Suprapubic skin (tissue), 4 donors: ENCODE results near the gene TCF12. TPM values are rescaled to one million over a fixed set of nuclear protein-coding genes. Genes with fewer than 3 reads are reported as not detected.

Experiments used
- DNase-seq, 2 donors: peaks; one replicate each; pipeline ENCODE4 v3.0.0-alpha.2; 2019; ENCODE audit warnings: low spot score in 2 of 2
- H3K27ac ChIP-seq: fragments of 200-600 bp; sonication (generic); one replicate; pipeline ENCODE4 v1.5.1; 2019
- H3K27me3 ChIP-seq: fragments of 200-600 bp; sonication (generic); one replicate; pipeline ENCODE4 v1.5.1; 2019
- H3K36me3 ChIP-seq: fragments of 200-600 bp; sonication (generic); one replicate; pipeline ENCODE4 v1.5.1; 2019
- H3K4me1 ChIP-seq: fragments of 200-600 bp; sonication (generic); one replicate; pipeline ENCODE4 v1.5.1; 2019
- H3K4me3 ChIP-seq: fragments of 200-600 bp; sonication (generic); one replicate; pipeline ENCODE4 v1.5.1; 2019; ENCODE audit warnings: mild to moderate bottlenecking
- H3K9me3 ChIP-seq: fragments of 200-600 bp; sonication (generic); one replicate; pipeline ENCODE4 v1.5.1; 2019
- EP300 ChIP-seq: sonication (generic); formaldehyde crosslinking; IDR thresholded peaks from one replicate; pipeline ENCODE4 v1.6.1; 2017; ENCODE audit warnings: antibody characterized with exemption
- POLR2A ChIP-seq, 2 donors: fragments of 450-650 bp; IDR thresholded peaks; one replicate each; pipeline ENCODE4 v1.6.1; 2017; ENCODE audit warnings: antibody characterized with exemption in 2 of 2, mild to moderate bottlenecking in 2 of 2, moderate library complexity in 2 of 2
- POLR2AphosphoS5 ChIP-seq, 3 donors: sonication (generic); formaldehyde crosslinking; IDR thresholded peaks; one replicate each; pipeline ENCODE4 v1.6.1; 2017; ENCODE audit warnings: antibody characterized with exemption in 3 of 3
- WGBS: methylation state at CpG from one replicate; pipeline ENCODE4 v1.1.5; 2018; 5-methylcytosine and 5-hydroxymethylcytosine counted together
- total RNA-seq, 4 donors: library from RNA; depleted of rRNA; stranded (reverse); fragments of >200 nt; gene quantifications; one replicate each; pipeline ENCODE4 v1.1.0, GENCODE V29; 2016
- TF ChIP-seq, protein P1 (sequence below), 2 donors: fragments of 200-600 bp in 1 of 2; fragments of 450-650 bp in 1 of 2; sonication (generic) in 1 of 2; IDR thresholded peaks; one replicate each; pipeline ENCODE4 v1.5.1; 2016 to 2019; ENCODE audit warnings: antibody characterized with exemption in 2 of 2, mild to moderate bottlenecking in 1 of 2, moderate library complexity in 1 of 2

The TCF12 gene
- total RNA-seq, 4 donors from 2014 or later = 91.3 to 118 (median 105) TPM

DNA sequence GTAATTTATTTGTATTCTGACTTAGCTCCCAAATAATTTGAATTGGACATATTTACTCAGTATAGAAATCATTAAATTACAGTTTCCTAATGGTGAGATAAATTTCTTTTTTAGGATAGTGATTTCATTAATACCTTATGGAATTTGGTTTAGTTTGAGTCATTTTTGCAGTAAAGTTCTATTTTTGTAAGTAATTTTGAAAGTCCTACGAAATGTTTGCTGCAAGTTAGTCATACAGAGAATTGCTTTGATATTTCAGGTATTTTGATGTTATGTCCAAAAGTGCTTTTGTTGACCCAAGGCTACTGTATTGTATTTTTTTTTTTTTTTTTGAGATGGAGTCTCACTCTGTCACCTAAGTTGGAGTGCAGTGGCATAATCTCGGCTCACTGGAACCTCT is 41.7 kb downstream of the TCF12 start:
- H3K4me1 ChIP-seq = peaks cover 14% of the 10 kb centered on the region
- TF ChIP-seq EP300 = no peak
- TF ChIP-seq, protein P1, sequence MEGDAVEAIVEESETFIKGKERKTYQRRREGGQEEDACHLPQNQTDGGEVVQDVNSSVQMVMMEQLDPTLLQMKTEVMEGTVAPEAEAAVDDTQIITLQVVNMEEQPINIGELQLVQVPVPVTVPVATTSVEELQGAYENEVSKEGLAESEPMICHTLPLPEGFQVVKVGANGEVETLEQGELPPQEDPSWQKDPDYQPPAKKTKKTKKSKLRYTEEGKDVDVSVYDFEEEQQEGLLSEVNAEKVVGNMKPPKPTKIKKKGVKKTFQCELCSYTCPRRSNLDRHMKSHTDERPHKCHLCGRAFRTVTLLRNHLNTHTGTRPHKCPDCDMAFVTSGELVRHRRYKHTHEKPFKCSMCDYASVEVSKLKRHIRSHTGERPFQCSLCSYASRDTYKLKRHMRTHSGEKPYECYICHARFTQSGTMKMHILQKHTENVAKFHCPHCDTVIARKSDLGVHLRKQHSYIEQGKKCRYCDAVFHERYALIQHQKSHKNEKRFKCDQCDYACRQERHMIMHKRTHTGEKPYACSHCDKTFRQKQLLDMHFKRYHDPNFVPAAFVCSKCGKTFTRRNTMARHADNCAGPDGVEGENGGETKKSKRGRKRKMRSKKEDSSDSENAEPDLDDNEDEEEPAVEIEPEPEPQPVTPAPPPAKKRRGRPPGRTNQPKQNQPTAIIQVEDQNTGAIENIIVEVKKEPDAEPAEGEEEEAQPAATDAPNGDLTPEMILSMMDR (IDR thresholded peaks at IDR 0.05) = no peak
- TF ChIP-seq POLR2A (IDR thresholded peaks at IDR 0.05) = no peak
- TF ChIP-seq POLR2AphosphoS5 (IDR thresholded peaks at IDR 0.05) = no peak
- WGBS = 97% methylated on average over 2 of the region's 2 CpGs
- DNase-seq = no peak
- H3K27ac ChIP-seq = no peak overlapping the region
- peaks cover 5% of the 10 kb centered on the region for H3K9me3 ChIP-seq
- H3K36me3 ChIP-seq = no peaks in the 10 kb centered on the region
- H3K4me3 ChIP-seq = no peak overlapping the region
- no peaks in the 10 kb centered on the region for H3K27me3 ChIP-seq

DNA sequence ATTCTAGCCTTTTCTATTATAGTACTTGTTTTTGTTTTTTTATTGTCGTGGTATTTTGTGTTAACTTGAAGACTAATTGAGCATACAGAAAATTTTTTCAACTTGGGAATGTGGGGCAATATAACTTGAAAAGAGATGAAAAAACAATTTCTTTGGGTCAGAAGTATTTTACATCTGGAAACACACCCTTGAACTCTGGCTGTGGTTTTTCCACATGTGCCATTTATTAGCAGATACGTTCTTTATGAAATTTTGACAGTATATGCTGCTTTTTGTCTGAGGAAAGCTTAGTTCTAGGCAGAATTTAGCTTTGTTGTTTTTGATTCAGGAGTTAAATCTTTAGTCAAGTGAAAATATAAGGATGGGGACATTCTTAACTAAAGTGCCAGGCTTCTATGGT is 44.7 kb downstream of the TCF12 start:
- Histone ChIP-seq H3K4me3 (no peak overlapping the region), H3K4me1 (peaks cover 19% of the 10 kb centered on the region), H3K36me3 (no peaks in the 10 kb centered on the region), H3K27ac (no peak overlapping the region), H3K9me3 (no peaks in the 10 kb centered on the region), H3K27me3 (no peaks in the 10 kb centered on the region)
- WGBS = 57% methylated on average over 2 of the region's 2 CpGs
- TF ChIP-seq, protein P1 (IDR thresholded peaks at IDR 0.05) = no peak
- TF ChIP-seq POLR2A (IDR thresholded peaks at IDR 0.05) = no peak
- no peak for TF ChIP-seq EP300
- DNase-seq = no peak

DNA sequence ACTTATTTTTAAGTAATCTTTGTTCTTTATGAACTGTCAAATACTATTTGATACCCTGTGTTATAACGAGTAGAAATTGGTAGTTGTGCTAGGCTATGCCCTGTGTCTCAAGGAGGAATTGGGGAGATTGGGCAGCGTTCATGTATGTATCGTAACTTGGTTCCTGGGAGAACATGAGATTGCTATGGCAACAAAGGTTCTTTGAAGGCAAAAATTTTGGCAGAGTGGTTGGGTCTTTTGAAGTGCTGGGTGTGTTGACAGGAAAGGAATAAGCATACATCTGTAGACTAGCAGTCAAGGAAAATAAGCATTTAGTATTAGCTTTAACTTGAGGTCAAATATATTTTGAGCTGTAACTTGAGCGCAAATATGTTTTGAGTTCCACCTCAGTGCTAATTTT is 45.3 kb downstream of the TCF12 start:
- Histone ChIP-seq H3K36me3 (no peaks in the 10 kb centered on the region), H3K27me3 (no peaks in the 10 kb centered on the region), H3K4me1 (peaks cover 25% of the 10 kb centered on the region), H3K4me3 (no peak overlapping the region), H3K9me3 (no peaks in the 10 kb centered on the region), H3K27ac (no peak overlapping the region)
- DNase-seq = no peak
- WGBS = 48% methylated on average over 4 of the region's 4 CpGs
- TF ChIP-seq POLR2A (IDR thresholded peaks at IDR 0.05) (no peak), EP300 (no peak), POLR2AphosphoS5 (IDR thresholded peaks at IDR 0.05) (no peak)
- TF ChIP-seq, protein P1 (IDR thresholded peaks at IDR 0.05) = no peak

DNA sequence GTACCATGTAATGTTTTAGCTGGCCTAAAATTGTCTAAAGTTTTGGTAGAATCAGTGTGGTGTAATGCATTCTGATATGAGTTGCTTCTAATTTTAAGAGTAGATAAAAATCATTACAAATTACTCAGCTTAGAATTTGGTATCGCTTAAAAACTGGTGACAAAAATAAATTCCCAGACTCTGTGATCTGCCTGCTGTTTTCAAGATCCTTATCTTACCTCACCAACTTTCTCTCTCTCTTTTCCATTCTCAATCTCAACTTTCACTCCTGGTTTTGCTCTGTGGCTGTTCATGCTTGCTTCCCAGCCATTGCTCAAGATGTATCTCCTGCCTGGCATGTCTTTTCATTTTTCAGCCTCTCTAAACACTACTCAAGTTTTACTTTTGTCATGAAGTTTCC is 45.7 kb downstream of the TCF12 start:
- H3K27ac ChIP-seq = no peak overlapping the region
- DNase-seq = no peak
- no peaks in the 10 kb centered on the region for H3K27me3 ChIP-seq
- H3K4me3 ChIP-seq = no peak overlapping the region
- WGBS = 37% methylated on average over 1 of the region's 1 CpG
- no peaks in the 10 kb centered on the region for H3K36me3 ChIP-seq
- no peaks in the 10 kb centered on the region for H3K9me3 ChIP-seq
- TF ChIP-seq, protein P1 (IDR thresholded peaks at IDR 0.05) = no peak
- no peak for TF ChIP-seq EP300
- no peak for TF ChIP-seq POLR2A (IDR thresholded peaks at IDR 0.05)
- no peak for TF ChIP-seq POLR2AphosphoS5 (IDR thresholded peaks at IDR 0.05)
- peaks cover 29% of the 10 kb centered on the region for H3K4me1 ChIP-seq

DNA sequence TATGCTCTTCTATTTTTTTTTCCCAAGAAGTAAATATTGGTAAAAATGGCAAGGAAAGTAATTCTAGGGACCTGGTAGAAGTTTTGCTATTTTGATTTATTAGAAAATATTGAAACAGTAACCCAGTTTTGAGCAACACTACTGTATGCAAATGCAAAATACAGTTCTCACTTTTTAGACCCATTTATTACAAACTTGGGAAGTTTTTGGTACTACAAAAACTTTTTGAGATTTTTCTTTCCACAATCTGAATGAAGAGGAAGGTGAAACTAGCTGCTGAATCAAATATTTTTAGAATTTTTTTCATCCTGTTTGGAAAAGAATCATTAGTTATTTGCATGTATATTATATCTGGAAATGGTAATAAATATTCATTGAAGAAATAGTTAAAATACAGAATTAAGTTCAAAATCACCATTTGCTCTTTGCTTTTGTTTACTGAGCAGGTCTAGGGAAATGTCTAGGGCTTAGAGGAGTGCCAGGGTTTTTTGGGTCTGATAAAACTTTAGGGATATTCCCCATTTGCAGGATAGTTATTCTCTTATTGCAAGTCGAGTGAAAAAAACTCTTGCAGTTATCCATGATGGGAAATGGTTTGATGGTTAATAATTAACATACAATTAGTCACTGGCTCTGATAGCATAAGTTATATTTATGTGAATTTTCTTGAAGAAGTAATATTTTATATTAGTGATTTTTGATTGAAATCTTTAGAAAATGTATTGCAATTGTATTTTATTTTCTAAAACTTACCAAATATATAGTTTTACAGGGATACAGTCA is 47.0 kb downstream of the TCF12 start:
- Histone ChIP-seq H3K9me3 (no peaks in the 10 kb centered on the region), H3K27me3 (no peaks in the 10 kb centered on the region), H3K4me3 (no peak overlapping the region), H3K4me1 (peaks cover 36% of the 10 kb centered on the region), H3K27ac (no peak overlapping the region), H3K36me3 (no peaks in the 10 kb centered on the region)
- TF ChIP-seq POLR2A (IDR thresholded peaks at IDR 0.05) = no peak
- TF ChIP-seq POLR2AphosphoS5 (IDR thresholded peaks at IDR 0.05) = no peak
- TF ChIP-seq EP300 = no peak
- TF ChIP-seq, protein P1 (IDR thresholded peaks at IDR 0.05) = no peak
- WGBS = 92% methylated on average over 1 of the region's 1 CpG
- no peak for DNase-seq
